NCI-H2196 (cell line): ENCODE data around the gene PDE4B.
A peak's percentile ranks its signal among the peaks of the same experiment; 100 is the strongest.
"Not testable (repeated sequence)": the region's sequence is repeated elsewhere in the genome, so short reads cannot be mapped to it uniquely, and the experiment has no call there.

Source experiments
- DNase-seq: peaks from one replicate; lab custom pipeline; 2025; ENCODE audit not compliant: unreplicated experiment; lab: John Stamatoyannopoulos, UW

PDE4B gene

DNA sequence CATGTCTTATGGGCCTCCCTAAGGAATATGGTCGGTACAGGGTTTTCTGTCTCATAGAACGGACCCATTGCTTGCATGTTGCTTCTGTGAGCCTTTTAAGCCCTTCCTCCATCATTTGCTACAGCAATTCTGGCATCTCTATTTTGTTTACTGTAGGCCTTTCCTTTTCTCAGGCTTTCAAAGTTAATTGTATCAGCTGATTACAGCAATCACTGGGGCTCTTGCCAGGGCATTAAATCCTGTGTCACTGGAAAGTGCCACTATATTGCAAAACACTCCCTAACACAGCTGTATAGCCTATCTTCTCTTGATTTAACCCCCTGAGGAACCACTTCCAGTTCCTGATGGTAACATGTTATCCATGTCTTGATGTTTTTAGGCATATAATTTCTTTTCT, 156.5 kb downstream of the PDE4B start:
- DNase-seq: no peak

DNA sequence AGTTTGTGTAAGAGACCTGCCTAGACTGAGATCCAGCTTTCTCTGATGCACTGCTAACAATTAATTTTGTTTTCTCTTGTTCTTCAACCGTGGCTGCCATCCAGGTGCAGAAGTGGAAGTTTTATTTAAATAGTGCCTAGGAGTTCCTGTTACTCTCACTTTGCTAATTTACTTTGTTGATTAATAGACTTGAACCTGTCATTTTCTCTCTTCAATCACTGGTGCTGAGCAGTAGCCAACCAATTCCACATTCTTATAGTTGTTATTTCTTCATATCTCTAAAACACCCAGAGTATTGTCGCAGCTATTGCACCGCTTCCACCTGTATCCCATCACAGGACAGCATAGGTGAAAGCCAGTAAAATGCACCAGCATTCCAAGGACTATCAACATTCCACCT, 157.2 kb downstream of the PDE4B start:
- DNase-seq: no peak

DNA sequence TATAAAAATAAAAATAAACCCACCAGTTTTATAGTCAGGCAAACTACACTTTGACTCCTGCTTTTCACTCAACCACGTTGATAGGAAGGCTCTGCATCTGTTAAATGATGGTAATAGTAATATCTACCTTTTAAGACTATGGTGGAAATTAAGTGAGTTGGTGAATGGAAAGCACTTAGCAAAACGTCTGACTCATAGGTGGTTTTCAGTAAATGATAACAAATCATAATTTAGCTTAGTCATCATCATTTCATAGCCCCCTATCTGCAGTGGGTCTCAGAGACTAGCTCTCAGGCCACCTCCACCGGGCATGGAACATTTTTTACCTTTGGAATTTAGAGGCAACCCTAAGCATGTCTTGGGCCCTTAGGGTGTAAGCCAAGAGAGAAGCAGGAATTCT, 160.0 kb downstream of the PDE4B start:
- no peak for DNase-seq

DNA sequence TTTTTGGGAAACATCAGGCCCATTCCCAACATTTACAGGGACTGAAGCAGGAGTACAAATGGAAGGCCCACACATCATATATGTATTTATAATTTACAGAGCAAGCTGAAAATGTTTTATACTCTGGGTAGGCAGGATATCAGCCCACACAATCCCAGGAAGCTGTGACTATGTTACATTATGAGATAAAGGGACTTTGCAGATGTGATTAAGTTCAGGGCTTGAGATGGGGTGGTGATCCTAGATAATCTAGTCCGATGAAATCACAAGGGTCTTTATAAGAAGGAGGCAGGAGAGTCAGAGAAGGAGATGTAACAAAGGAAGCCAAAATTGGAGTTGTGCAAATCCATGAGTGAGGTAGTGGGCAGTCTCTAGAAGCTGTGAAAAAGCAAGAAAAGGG, 160.5 kb downstream of the PDE4B start:
- DNase-seq: no peak

DNA sequence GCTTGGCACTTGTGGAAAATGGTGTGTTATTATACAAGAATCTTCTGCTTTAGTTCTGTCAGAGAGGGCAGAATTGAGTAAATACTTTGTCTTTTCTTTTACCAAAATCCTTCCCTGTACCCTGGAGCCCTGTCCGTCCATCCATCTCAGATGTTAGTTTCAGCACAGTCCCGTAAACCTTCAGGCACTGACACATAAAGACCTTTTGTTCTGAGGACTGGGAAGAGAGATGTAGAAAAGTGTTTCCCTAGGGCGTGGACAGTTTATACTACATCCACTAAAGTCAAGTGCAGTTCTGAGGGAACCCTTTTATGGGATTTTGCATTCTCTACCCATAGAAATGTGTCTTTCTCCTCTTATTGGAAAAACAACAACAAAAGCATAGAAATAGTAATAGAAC, 162.4 kb downstream of the PDE4B start:
- no peak for DNase-seq

DNA sequence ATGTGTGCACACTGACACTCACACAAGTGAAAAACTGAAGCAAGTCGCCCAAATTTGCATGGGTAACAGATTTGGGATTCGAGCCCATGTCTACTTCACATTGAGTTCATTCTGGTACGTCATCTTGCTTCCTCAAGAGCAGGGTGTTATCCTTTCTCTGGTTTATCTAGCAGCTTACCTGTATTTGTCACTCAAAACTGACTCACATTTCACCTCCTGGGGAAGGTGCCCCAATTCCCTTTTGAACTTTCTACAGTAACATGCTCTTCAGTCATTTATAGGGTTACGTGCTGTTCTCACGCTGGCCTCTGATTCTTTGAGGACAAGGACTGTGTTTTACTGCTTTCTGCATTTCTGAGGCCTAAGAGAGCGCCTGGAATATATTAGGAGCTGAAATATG, 162.8 kb downstream of the PDE4B start:
- no peak for DNase-seq

DNA sequence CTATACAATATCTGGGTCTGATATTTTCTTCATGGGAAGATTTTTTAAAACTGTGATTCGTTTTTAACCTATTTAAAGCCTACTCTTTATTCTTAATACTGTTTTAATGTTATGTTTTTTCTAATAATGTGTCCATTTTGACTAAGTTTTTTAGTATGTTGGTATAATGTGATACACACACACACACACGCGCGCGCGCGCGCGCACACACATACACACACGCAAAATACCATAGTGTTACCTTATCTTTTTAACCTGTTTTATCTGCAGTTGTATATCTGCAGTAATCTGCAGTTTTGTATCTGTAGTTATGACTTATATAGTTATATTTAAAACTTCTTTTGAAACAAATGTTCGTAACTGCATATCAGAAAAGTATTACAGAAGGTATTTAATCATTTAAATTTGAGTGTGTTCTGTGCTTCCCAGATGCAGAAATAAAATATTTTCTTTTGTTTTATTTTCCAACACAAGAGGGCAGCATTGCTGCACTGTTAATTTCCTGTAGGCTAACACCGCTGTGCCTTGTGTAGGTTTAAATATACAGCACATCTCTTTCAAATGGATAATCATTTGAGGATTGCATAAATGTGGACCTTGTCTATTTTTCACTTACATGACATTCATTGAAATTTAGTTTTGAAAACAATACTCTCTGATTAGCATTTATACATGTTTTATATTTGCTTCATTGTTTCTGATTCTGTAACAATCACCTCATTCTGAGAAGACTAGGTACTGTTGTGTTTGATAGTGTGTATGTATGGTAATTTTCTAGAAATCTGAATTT, 166.1 kb downstream of the PDE4B start:
- peak; percentile 52 for DNase-seq

DNA sequence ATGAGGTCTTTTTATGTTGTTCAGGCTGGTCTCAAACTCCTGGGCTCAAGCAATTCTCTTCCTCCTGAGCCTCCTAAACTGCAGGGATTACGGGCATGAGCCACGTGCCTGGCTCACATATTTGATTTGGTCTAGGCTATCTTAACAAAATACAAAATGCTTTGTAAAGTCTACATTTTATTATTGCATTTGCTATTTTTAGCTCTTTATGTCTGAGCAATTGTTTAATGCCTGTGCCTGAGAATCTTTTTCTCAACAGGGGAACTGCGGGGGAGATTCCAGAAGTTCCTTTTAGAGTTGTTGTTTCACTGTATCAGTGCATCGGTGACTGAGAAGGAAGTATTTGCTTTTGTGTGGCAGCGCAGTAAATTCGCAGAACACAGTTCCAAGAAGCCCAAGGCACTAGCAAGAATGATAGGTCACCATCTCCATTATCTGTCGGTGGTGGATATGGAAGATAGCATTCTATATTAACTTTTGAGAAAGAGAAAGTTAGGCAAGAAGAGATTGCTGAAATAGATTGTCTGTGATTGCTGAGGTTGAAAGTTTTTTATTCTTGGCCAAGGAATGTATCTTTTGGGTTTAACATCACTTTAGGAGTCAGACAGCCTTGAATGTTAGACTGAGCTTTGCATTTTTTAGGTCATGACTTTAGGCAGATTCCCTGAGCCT, 167.3 kb downstream of the PDE4B start:
- DNase-seq: no peak

DNA sequence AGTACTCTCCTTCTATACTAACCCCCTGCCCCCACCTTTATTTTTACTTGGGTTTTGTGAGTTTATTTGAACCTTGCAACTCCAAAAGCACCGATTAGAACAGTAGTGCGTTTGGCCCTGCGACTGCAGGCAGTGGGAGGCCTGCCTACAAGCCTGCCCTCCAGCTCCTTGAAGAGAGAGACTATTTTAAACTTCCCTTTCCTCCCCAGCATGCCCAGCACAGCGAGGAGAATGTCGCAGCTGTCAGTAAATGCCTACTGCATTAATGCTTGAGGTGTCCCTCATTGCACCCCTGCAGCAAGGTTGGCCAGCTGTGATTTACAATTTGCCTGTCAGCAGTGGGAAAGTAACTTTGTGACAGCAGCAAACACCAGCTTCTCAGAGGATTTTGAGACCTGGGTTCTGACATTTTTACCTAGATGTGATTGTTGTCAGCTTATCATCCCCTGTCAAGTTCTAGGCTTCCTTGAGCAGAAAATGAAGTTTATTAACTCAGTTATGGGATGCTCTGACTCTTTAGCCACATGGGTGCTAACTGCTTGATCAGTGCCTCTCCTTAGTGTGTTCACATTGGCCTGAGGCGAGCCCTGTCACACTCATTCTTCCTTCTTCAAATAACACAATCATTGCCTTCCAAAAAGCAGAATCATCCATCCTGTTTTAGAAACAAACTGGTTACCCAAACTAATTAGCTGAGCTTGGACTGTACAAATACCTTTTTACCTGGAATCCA, 170.6 kb downstream of the PDE4B start:
- no peak for DNase-seq

DNA sequence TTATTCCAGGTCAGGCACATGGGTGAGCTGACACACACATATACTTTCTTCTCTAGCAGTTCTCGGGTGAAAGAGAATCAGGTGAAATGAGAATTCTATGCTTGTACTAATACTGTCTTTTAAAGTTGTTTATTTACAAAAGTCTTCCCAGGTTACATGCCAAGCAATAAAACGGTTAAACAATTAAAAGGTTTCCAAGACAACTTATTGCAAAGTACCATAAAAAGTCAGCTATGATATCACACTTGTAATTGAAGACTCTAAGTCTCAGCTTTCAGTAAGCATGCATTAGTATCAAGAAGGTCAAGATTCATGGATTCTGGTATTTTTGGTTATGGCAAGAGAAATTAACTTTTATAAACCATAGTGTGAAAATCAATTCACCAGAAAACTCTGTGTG, 171.4 kb downstream of the PDE4B start:
- no peak for DNase-seq

DNA sequence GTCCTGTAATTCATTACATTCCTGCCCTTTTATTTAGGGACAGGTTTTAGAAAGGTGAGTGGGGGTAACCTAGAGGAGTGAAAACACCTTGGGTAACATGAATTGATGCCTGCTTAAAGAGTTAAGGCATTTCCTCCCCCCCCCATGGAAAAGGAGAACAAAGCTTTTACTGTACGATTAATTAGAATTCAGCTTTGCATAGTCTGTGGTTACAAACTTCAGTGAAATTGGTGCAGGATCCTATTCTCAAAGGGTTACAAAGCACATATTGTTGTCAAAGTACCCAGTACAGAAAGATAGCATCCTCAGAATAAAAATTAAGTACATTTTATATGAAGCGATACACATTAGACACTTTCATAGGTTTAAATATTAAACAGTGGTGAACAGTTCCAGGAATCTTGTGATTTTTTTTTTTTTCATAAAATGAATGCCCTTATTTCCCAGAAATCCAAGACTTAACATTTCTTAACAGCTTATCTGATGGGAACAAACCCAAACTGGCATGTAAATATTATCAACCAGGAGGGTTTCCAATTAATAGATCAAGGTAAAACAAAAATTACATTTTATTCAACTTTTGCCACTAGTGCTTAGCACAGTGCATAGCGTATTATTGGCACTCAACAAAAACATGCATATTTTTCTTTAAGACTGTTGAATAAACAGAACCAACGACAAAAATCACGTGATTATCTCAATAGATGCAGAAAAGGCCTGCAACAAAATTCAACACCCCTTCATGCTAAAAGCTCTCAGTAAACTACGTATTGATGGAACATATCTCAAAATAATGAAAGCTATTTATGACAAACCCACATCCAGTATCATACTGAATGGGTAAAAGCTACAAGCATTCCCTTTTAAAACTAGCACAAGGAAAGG, 172.7 kb downstream of the PDE4B start:
- no peak for DNase-seq

DNA sequence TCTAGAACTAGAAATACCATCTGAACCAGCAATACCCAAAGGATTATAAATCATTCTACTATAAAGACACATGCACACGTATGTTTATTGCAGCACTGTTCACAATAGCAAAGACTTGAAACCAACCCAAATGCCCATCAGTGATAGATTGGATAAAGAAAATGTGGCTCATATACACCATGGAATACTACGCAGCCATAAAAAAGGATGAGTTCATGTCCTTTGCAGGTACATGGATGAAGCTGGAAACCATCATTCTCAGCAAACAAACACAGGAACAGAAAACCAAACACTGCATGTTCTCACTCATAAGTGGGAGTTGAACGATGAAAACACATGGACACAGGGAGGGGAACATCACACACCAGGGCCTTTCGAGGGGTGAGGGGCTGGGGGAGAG, 174.8 kb downstream of the PDE4B start:
- DNase-seq: not testable (repeated sequence)

DNA sequence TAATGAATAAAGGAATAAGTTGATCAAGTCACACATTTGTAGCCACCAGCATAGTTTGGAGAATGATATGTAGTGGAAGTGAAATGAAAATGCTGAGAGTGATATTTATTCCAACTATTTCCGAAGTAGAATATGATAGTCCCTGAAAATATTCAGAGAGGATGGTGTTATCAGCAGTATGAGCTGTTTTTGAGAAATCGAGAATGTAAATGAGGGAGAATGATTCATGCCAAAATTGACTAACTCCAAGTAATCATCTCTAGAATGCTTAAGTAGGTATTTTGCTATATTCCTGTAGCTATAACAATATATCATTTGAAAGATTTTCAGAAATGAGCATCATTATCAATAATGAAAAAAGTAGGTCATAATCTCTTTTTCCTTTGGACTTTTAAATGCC, 178.9 kb downstream of the PDE4B start:
- no peak for DNase-seq

DNA sequence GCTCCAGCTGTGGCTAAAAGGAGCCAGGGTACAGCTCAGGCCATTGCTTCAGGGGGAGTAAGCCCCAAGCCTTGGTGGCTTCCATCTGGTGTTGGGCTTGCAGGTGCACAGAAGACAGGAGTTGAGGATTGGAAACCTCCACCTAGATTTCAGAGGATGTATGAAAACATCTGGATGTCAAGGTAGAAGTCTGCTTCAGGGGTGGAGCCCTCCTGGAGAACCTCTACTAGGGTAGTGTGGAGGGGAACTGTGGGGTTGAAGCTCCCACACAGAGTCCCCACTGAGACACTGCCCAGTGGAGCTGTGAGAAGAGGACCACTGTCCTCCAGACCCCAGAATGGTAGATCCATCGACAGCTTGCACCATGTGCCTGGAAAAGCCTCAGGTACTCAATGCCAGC, 183.0 kb downstream of the PDE4B start:
- no peak for DNase-seq

DNA sequence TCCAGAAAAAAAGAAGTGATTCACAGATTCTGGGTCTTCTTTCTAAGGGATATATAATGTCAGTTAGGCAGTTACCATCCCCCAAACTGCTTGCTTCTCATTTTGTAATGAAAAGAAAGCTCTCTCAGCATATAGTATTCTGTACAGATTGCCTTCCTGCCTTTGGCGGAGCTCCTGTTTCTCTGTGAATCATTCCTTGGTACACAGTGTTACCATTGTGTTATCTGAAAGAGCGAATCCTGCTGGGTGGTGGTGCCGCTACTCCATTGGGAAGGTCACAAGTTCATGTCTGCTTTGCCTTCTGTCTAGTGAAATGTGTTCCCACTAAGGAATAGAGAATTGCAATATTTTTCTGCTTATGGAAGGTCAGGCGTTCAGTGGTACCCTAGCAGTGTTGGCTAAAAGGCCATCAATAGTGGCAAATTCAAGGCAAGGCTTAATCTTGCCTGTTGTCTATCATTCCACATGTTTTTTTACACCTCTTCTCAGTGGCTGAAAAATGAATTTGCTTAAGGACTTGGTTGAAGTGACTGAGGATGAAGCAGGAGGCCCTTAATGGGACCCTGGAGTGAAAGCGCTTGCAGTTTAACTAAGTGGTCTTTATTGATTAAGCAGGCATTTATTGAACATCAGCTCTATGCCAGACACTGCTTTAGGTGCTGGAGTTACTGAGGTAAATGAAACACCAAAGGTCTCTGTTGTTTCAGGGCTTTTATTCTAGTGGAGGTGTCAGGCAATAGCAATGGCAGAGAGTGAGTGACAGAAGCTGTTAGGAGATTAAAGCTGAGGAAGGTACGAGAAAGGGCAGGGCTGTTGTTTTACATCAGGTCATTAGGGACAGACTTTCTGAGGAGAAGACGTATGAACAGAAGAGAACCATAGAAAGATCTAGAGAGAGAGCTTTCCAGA, 186.7 kb downstream of the PDE4B start:
- no peak for DNase-seq

DNA sequence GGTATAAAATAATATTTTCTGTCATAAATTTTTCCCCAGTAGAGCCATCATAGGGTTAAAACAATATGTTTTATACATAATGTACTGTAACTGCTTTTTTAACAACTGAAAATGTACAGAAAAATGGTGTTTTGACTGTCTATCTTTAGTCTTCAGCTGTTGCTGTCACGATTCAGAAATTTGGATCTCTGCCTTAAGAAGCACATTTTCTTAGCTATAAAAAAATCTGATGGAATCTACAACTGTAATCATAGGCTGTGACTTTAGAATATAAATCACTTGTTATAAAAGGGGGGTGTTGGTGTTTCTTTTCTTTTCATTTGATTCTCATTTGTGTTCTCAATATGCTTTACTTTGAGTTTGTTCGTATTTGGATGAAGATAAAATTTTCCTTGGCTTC, 187.5 kb downstream of the PDE4B start:
- DNase-seq: no peak

DNA sequence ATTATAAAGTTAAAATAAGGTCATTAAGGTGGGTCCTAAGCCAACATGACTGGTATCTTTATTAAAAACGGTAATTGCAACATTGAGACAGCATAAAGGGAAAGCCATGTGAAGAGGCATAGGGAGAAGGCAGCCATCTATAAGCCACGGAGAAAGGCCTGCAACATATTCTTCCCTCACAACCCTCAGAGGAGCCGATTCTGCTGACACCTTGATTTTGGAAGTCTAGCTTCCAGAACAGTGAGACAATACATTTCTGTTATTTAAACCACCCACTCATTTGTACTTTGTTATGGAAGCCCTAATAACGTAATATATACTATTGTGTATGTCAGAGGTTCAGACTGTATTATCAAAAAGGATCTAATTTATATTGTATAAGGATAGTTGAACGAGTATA, 190.8 kb downstream of the PDE4B start:
- no peak for DNase-seq

DNA sequence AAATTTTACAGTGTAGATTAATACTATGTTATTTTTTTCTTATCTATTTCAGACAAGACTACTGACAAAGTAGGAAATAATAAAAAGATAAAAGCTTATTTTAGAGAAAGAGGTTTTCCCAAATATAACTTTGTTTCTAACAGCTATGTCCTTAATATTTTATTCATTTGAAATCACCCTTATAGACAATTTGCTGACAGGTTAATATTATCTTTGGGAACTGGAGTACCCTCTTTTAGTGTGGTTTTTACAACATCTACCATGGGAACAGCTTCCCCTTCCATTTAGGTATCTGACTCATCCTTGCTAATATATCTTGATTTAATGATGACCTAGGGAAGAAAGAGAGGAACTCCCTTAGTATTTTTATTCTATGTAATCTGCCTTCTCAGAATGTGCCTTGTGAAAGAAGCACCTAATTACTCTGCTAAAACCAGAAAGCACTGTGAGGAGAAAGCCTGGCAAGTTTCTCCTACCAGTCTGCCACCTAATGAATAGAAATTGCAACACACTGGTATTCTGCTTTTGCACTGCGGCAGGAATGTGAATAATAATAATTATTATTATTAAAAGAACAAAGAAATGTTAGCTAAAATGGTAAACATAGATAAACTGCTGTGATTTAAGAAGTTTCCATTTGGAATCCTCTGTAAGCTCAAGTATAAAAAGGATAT, 192.8 kb downstream of the PDE4B start:
- DNase-seq: no peak

DNA sequence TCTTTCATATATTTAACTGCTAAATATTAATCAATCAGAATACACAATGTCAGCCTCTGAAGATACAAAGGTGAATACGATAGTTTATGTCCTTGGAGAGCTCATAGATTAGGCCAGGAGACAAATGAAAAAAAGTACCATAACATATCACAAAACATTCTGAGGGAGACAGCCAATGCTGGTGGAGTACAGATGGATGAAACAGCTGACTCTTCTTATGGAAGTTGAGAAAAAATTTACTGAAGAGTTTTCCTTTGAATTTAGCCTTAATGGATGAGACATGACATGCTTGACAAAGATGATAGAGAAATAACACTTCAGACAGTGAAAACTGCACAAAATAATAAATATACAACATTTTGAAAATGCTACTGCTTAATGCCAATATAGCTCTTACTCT, 193.5 kb downstream of the PDE4B start:
- no peak for DNase-seq

DNA sequence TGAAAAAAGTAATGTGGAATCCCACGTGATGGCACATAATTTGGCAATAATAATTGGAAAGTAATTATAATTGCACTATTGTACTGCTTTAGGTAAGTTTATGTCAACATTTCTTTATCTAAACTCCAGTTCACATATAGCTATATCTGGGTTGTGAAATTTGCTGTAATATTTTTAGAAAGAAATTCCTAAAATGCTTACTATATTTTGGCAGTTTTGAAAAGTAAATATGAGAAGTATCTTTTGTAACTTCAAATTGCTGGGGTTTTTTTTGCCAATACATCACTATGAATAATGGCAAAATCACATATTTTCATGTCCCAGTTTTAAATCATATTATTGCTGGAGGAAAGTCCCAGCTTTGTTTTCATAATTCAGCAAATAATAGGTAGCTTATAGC, 197.5 kb downstream of the PDE4B start:
- DNase-seq: no peak
